GM18868 (cell line): ENCODE measurements around the gene KLK15.

Experiments used
- ATAC-seq: cut with Tn5 transposase; IDR thresholded peaks from one replicate; pipeline ENCODE4 v1.9.1; 2021; ENCODE audit warnings: mild to moderate bottlenecking, moderate library complexity; ENCODE audit not compliant: unreplicated experiment

KLK15 gene

GRCh38 chr19:50777261-50777660, 56.1 kb downstream of the KLK15 start:
- no peak for ATAC-seq

- no peak for ATAC-seq
These were observed 57.2 kb downstream of the KLK15 start for GRCh38 chr19:50776131-50776530.
